Uterus (tissue), 2 donors: ENCODE data around the gene ADGRF4.

ENCODE experiments used
- CTCF ChIP-seq, 4 experiments: fragments of 200-600 bp in 2 of 4; fragments of 450-650 bp in 2 of 4; sonication (generic) in 2 of 4; IDR thresholded peaks; one replicate each; pipeline ENCODE4 v1.5.1; 2016 to 2019; ENCODE audit warnings: antibody characterized with exemption in 4 of 4, mild to moderate bottlenecking in 2 of 4, moderate library complexity in 1 of 4
- POLR2A ChIP-seq, 2 donors: fragments of 450-650 bp; IDR thresholded peaks; one replicate each; pipeline ENCODE4 v1.6.1; 2016; ENCODE audit warnings: antibody characterized with exemption in 2 of 2, mild to moderate bottlenecking in 1 of 2, moderate library complexity in 1 of 2

GRCh38 chr6:47663462-47664216 lies 34.7 kb upstream of the ADGRF4 start:
- TF ChIP-seq CTCF (IDR thresholded peaks at IDR 0.05) = no peak
- TF ChIP-seq POLR2A (IDR thresholded peaks at IDR 0.05) = no peak
